ENCODE results near the gene SAMD10. TPM values are rescaled to one million over a fixed set of nuclear protein-coding genes. Genes with fewer than 3 reads are reported as not detected.

The SAMD10 gene
- total RNA-seq, 1 donor from 2014 or later = 9.0 TPM

GRCh38 chr20:63937596-63937995 lies 41.8 kb downstream of the SAMD10 start:
- POLR2A ChIA-PET = no interaction called here
- no peak for ATAC-seq (ENCODE audit: low read depth)
- DNase-seq = no peak
- peaks cover 53% of the 10 kb centered on the region for H3K36me3 Mint-ChIP-seq (ENCODE audit: low read depth)
- intact Hi-C loops (cut with micrococcal nuclease) = no loop called here
- CTCF ChIA-PET = no interaction called here
- H3K27ac Mint-ChIP-seq = no peak overlapping the region
- no peak overlapping the region for H3K4me3 Mint-ChIP-seq
- peaks cover 11% of the 10 kb centered on the region for H3K4me1 Mint-ChIP-seq
- TF ChIP-seq, protein P1, sequence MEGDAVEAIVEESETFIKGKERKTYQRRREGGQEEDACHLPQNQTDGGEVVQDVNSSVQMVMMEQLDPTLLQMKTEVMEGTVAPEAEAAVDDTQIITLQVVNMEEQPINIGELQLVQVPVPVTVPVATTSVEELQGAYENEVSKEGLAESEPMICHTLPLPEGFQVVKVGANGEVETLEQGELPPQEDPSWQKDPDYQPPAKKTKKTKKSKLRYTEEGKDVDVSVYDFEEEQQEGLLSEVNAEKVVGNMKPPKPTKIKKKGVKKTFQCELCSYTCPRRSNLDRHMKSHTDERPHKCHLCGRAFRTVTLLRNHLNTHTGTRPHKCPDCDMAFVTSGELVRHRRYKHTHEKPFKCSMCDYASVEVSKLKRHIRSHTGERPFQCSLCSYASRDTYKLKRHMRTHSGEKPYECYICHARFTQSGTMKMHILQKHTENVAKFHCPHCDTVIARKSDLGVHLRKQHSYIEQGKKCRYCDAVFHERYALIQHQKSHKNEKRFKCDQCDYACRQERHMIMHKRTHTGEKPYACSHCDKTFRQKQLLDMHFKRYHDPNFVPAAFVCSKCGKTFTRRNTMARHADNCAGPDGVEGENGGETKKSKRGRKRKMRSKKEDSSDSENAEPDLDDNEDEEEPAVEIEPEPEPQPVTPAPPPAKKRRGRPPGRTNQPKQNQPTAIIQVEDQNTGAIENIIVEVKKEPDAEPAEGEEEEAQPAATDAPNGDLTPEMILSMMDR (IDR thresholded peaks at IDR 0.05) = no peak
- no peaks in the 10 kb centered on the region for H3K27me3 Mint-ChIP-seq
- no peaks in the 10 kb centered on the region for H3K9me3 Mint-ChIP-seq

DNA sequence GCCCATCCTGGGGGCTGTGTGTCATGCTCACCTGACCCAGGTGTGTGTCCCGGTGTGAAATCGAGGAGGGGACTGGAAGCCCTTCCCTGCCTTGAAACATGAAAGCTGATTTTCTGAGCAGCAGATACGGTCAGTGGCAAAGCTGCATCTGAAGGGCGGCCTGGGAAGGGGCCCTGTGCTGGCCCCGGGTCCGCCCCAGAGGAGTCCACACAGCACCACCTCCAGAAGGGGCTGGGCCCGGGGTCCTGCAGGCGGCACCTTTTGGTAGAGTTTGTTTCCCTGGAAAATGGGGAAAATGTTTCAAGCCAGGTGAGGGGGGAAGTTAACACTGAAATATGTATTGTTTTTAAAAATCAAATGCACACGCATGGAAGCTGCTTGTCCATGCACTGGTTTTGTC lies 44.0 kb downstream of the SAMD10 start:
- H3K36me3 Mint-ChIP-seq (ENCODE audit: low read depth) = peaks cover 64% of the 10 kb centered on the region
- H3K9me3 Mint-ChIP-seq = no peaks in the 10 kb centered on the region
- ChIA-PET CTCF (interaction anchor here (0.5 kb wide), 1 partner anchor 24 kb away, joined by 3 read pairs; no protein-coding TSS in a partner anchor), POLR2A (no interaction called here)
- no peak for ATAC-seq (ENCODE audit: low read depth)
- no peak overlapping the region for H3K4me3 Mint-ChIP-seq
- H3K27ac Mint-ChIP-seq = no peak overlapping the region
- TF ChIP-seq, protein P1 (IDR thresholded peaks at IDR 0.05) = no peak
- no peaks in the 10 kb centered on the region for H3K4me1 Mint-ChIP-seq
- intact Hi-C loops (cut with micrococcal nuclease) = no loop called here
- DNase-seq = no peak
- no peaks in the 10 kb centered on the region for H3K27me3 Mint-ChIP-seq

DNA sequence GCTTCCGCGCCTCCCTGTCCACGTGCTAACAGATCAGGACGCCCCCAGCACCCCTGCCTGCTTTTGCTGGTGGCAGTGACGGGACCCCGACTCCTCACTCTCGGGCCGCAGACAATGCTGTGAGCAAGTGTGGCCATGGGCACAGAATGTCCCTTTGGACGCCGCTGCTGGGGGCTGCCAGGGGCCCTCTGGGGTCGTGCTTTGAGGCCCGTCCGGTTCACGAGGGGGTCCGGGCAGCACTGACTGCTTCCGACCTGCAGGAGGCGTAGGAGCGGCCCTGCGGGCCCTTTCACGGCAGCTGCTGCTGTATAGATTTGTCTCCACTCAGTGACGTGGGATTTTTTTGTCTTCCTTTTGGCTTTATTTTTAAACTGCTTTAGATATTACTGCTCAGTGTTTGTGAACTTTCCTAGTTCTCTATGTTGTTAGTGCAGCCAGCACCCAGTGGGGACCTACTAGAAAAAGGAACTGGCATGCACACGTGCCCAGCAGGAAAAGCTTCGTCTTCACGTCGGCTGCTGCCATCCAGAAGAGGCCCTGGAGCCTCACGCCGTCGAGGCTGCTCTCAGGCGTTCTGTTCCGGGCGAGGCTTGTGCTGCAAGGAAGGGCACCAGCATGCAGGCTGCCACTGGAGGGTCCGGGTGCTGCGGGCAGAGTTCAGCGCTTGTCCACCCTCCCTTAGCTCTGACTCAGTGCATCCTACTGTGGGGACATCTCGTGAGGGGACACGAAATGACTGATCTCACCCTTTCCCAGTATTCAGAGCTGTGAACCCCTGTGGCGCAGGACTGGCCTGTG lies 45.0 kb downstream of the SAMD10 start:
- no peak overlapping the region for H3K27ac Mint-ChIP-seq
- no peak overlapping the region for H3K4me3 Mint-ChIP-seq
- POLR2A ChIA-PET = no interaction called here
- peaks cover 68% of the 10 kb centered on the region for H3K36me3 Mint-ChIP-seq (ENCODE audit: low read depth)
- H3K4me1 Mint-ChIP-seq = no peaks in the 10 kb centered on the region
- intact Hi-C loops (cut with micrococcal nuclease) = no loop called here
- no peaks in the 10 kb centered on the region for H3K27me3 Mint-ChIP-seq
- no peak for DNase-seq
- H3K9me3 Mint-ChIP-seq = no peaks in the 10 kb centered on the region
- TF ChIP-seq, protein P1 (IDR thresholded peaks at IDR 0.05) = no peak
- CTCF ChIA-PET = interaction anchor here (0.5 kb wide), 1 partner anchor 23 kb away, joined by 3 read pairs; no protein-coding TSS in a partner anchor
- ATAC-seq (ENCODE audit: low read depth) = peak; percentile 45

GRCh38 chr20:63933646-63934045 lies 45.8 kb downstream of the SAMD10 start:
- DNase-seq (no peak), ATAC-seq (ENCODE audit: low read depth) (no peak)
- Mint-ChIP-seq H3K27me3 (no peaks in the 10 kb centered on the region), H3K4me1 (no peaks in the 10 kb centered on the region), H3K27ac (no peak overlapping the region), H3K4me3 (no peak overlapping the region), H3K9me3 (no peaks in the 10 kb centered on the region), H3K36me3 (ENCODE audit: low read depth) (peaks cover 74% of the 10 kb centered on the region)
- intact Hi-C loops (cut with micrococcal nuclease) = no loop called here
- CTCF ChIA-PET = interaction anchor here (1.5 kb wide), 1 partner anchor 23 kb away, joined by 3 read pairs; the partner anchor contains the start of gene UCKL1
- POLR2A ChIA-PET = no interaction called here
- TF ChIP-seq, protein P1 (IDR thresholded peaks at IDR 0.05) = no peak

- no peaks in the 10 kb centered on the region for H3K27me3 Mint-ChIP-seq
- no peak overlapping the region for H3K27ac Mint-ChIP-seq
- no peak overlapping the region for H3K4me3 Mint-ChIP-seq
- no peaks in the 10 kb centered on the region for H3K4me1 Mint-ChIP-seq
- POLR2A ChIA-PET = interaction anchor here (0.7 kb wide), 1 partner anchor 237 kb away, joined by 11 read pairs; no protein-coding TSS in a partner anchor
- intact Hi-C loops (cut with micrococcal nuclease) = no loop called here
- TF ChIP-seq, protein P1 (IDR thresholded peaks at IDR 0.05) = no peak
- CTCF ChIA-PET = interaction anchor here (1.5 kb wide), 1 partner anchor 24 kb away, joined by 3 read pairs; the partner anchor contains the start of gene UCKL1
- DNase-seq (no peak), ATAC-seq (ENCODE audit: low read depth) (no peak)
- H3K36me3 Mint-ChIP-seq (ENCODE audit: low read depth) = peaks cover 80% of the 10 kb centered on the region
- H3K9me3 Mint-ChIP-seq = no peaks in the 10 kb centered on the region
Measured at GRCh38 chr20:63932606-63933160, 46.8 kb downstream of the SAMD10 start.

Data from activated B cell treated with CpG ODN at 0.5 μM for 24 hours (primary cell).